AG10803 (cell line): ENCODE measurements around the gene EIF2B4.

Experiments used
- DNase-seq: peaks from one replicate; pipeline ENCODE4 v3.0.0; 2010; ENCODE audit warnings: low read depth
- H3K4me3 ChIP-seq: 2 replicates; pipeline ENCODE4 v1.5.1; 2011; ENCODE audit warnings: mild to moderate bottlenecking, low read length, control low read depth
- TF ChIP-seq, protein P1 (sequence below): conservative IDR thresholded peaks from 2 replicates; pipeline ENCODE4 v1.5.1; 2011; ENCODE audit warnings: mild to moderate bottlenecking, low read length, control low read depth, inconsistent platforms

Gene EIF2B4

DNA sequence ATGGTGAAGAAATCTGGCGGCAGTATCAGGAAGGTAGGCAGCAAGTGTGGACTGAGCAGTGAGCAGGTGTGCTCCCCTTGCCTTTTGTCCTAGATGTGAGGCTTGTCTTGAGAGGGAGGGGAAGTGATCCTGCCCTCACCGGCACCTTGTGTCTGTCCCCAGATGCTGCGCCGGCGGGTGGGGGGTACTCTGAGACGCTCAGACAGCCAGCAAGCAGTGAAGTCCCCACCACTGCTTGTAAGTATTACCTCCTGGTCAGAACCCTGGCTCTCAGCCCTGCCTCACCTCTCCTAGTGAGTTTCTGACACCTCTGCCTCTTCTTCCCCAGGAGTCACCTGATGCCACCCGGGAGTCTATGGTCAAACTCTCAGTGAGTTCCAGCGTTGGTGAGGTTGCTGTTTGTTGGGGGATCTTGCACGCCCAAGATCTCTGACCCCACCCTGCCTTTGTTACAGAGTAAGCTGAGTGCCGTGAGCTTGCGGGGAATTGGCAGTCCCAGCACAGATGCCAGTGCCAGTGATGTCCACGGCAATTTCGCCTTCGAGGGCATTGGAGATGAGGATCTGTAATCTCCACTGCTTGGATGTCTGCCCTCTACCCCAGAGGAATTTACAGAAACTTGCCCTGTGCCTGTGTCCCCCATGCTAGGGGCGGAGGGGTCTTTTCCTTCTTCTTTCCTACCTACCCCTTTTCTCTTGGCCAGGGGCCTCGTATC is 6.2 kb upstream of the EIF2B4 start:
- H3K4me3 ChIP-seq: no peak overlapping the region
- no peak for DNase-seq
- TF ChIP-seq, protein P1, sequence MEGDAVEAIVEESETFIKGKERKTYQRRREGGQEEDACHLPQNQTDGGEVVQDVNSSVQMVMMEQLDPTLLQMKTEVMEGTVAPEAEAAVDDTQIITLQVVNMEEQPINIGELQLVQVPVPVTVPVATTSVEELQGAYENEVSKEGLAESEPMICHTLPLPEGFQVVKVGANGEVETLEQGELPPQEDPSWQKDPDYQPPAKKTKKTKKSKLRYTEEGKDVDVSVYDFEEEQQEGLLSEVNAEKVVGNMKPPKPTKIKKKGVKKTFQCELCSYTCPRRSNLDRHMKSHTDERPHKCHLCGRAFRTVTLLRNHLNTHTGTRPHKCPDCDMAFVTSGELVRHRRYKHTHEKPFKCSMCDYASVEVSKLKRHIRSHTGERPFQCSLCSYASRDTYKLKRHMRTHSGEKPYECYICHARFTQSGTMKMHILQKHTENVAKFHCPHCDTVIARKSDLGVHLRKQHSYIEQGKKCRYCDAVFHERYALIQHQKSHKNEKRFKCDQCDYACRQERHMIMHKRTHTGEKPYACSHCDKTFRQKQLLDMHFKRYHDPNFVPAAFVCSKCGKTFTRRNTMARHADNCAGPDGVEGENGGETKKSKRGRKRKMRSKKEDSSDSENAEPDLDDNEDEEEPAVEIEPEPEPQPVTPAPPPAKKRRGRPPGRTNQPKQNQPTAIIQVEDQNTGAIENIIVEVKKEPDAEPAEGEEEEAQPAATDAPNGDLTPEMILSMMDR: no peak

GRCh38 chr2:27375513-27376099 is 5.5 kb upstream of the EIF2B4 start:
- TF ChIP-seq, protein P1: no peak
- DNase-seq: no peak

DNA sequence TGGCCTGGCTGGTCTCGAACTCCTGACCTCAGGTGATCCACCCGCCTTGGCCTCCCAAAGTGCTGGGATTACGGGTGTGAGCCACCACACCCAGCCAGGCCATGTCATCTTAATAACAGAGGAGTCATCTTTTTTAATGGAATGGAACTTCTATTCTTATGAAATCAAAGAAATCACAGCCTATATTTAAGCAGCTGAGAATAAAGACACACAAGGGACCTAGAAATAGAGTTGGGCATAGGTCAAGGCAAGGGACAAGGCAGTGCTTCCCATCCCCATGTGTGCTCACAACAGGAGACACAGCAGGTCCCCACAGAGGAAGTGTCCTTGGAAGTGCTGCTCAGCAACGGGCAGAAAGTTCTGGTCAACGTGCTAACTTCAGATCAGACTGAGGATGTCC is 3.4 kb upstream of the EIF2B4 start:
- no peak for DNase-seq
- TF ChIP-seq, protein P1: no peak

More at GRCh38 chr2:27375513-27376099, 5.5 kb upstream of the EIF2B4 start:
- H3K4me3 ChIP-seq: no peak overlapping the region

DNA sequence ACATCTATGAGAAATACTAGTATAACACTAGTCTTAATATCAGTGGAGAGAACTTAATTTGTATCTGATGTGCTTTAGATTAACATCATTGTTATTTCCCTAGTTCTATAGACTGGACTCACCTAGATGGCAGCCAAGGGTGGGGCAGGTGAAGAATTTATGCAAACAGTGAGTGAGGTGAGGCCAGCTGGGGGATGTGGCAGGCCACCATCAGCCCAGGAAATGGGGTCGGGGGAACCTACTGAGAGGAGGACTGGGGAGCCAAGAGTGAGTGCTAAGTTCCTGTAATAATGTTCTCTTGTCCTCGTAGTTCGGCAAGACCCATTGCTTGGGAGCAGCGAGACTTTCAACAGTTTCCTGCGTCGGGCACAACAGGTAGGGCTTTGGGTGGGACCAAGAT is 2.8 kb upstream of the EIF2B4 start:
- no peak overlapping the region for H3K4me3 ChIP-seq
- TF ChIP-seq, protein P1: no peak
- DNase-seq: no peak

More for the DNA sequence above, 3.4 kb upstream of the EIF2B4 start:
- H3K4me3 ChIP-seq: no peak overlapping the region

GRCh38 chr2:27370816-27371620 is 880 bp upstream of the EIF2B4 start:
- DNase-seq: peak; percentile 58
- H3K4me3 ChIP-seq: peak overlapping the region; percentile 93
- TF ChIP-seq, protein P1: no peak

- H3K4me3 ChIP-seq: peak overlapping the region; percentile 92
- TF ChIP-seq, protein P1: no peak
- DNase-seq: peak; percentile 57
Measured at GRCh38 chr2:27369471-27370025, 590 bp downstream of the EIF2B4 start.
